HEK293T (cell line): Measurements from ENCODE around the gene PEAK3.
A peak's percentile ranks its signal among the peaks of the same experiment; 100 is the strongest.
"Not testable (repeated sequence)": the region's sequence is repeated elsewhere in the genome, so short reads cannot be mapped to it uniquely, and the experiment has no call there.

ENCODE experiments used
- CTCF ChIA-PET: fragments of 350-600 bp; formaldehyde crosslinking; extraction: SDS; loops from one replicate; lab custom pipeline; 2021; ENCODE audit warnings: antibody characterized with exemption, inconsistent platforms; lab: Yijun Ruan, JAX
- POLR2A ChIA-PET: fragments of 350-600 bp; formaldehyde crosslinking; extraction: SDS; loops from one replicate; lab custom pipeline; 2020; ENCODE audit warnings: antibody characterized with exemption, inconsistent platforms; lab: Yijun Ruan, JAX
- DNase-seq: peaks from one replicate; pipeline ENCODE4 v3.0.0; 2012; ENCODE audit warnings: mixed read lengths; ENCODE audit errors: extremely low spot score
- ARNT ChIP-seq: fragments of 450-650 bp; IDR thresholded peaks from 2 replicates; pipeline ENCODE4 v1.6.1; 2017; ENCODE audit warnings: mild to moderate bottlenecking
- BHLHE40 ChIP-seq: fragments of 450-650 bp; IDR thresholded peaks from 2 replicates; pipeline ENCODE4 v1.6.1; 2016; ENCODE audit warnings: mild to moderate bottlenecking, moderate library complexity, borderline replicate concordance
- CTBP1 ChIP-seq: fragments of 450-650 bp; IDR thresholded peaks from 2 replicates; pipeline ENCODE4 v1.6.1; 2016; ENCODE audit warnings: borderline replicate concordance
- ELF4 ChIP-seq: fragments of 450-650 bp; IDR thresholded peaks from 2 replicates; pipeline ENCODE4 v1.6.1; 2017; ENCODE audit warnings: antibody characterized with exemption
- FOXA1 ChIP-seq: fragments of 450-650 bp; IDR thresholded peaks from 2 replicates; pipeline ENCODE4 v1.6.1; 2016; ENCODE audit warnings: mild to moderate bottlenecking
- FOXK2 ChIP-seq: fragments of 450-650 bp; IDR thresholded peaks from 2 replicates; pipeline ENCODE4 v1.6.1; 2016; ENCODE audit warnings: mild to moderate bottlenecking
- FOXM1 ChIP-seq: fragments of 450-650 bp; IDR thresholded peaks from 2 replicates; pipeline ENCODE4 v1.6.1; 2017; ENCODE audit warnings: mild to moderate bottlenecking, borderline replicate concordance
- HDGF ChIP-seq: fragments of 450-650 bp; IDR thresholded peaks from 2 replicates; pipeline ENCODE4 v1.6.1; 2017; ENCODE audit warnings: antibody characterized with exemption, borderline replicate concordance
- L3MBTL2 ChIP-seq: fragments of 450-650 bp; conservative IDR thresholded peaks from 2 replicates; pipeline ENCODE4 v1.6.1; 2016; ENCODE audit warnings: mild to moderate bottlenecking
- LEF1 ChIP-seq: fragments of 450-650 bp; IDR thresholded peaks from 2 replicates; pipeline ENCODE4 v1.6.1; 2017; ENCODE audit warnings: mild to moderate bottlenecking, borderline replicate concordance
- NFRKB ChIP-seq: fragments of 450-650 bp; IDR thresholded peaks from 2 replicates; pipeline ENCODE4 v1.6.1; 2016; ENCODE audit warnings: mild to moderate bottlenecking, moderate library complexity
- SP1 ChIP-seq: fragments of 450-650 bp; IDR thresholded peaks from 2 replicates; pipeline ENCODE4 v1.6.1; 2017
- SUZ12 ChIP-seq: fragments of 450-650 bp; IDR thresholded peaks from 2 replicates; pipeline ENCODE4 v1.6.1; 2016; ENCODE audit warnings: mild to moderate bottlenecking
- TARDBP ChIP-seq: fragments of 450-650 bp; IDR thresholded peaks from 2 replicates; pipeline ENCODE4 v1.6.1; 2016
- ZNF384 ChIP-seq: fragments of 450-650 bp; IDR thresholded peaks from 2 replicates; pipeline ENCODE4 v1.6.1; 2016
- TF ChIP-seq, protein P1 (sequence below): fragments of 450-650 bp; IDR thresholded peaks from 2 replicates; pipeline ENCODE4 v1.6.1; 2016

The PEAK3 gene

DNA sequence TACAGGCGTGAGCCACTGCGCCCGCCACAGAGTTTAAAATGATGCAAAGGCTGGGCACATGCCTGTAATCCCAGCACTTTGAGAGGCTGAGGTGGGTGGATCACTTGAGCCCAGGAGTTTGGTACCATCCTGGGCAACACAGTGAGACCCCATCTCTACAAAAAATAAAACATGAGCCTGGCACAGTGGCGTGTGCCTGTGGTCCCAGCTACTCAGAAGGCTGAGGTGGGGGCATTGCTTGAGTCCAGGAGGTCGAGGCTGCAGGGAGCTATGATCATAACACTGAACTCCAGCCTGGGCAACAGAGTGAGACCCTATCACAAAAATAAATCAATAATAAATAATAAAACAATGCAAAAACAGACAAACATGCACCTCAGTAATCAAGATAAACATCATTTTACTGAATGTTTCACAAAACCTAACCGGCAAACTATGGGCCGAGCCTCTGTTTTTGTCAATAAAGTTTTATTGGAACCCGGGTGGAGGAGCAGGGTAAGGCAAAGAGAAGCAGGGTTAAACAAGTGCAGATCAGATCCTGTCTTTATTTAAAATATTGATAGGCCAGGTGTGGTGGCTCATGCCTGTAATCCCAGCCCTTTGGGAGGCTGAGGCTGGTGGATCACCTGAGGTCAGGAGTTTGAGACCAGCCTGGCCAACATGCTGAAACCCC lies 2.0 kb upstream of the PEAK3 start:
- ChIA-PET CTCF (no interaction called here), POLR2A (no interaction called here)
- peak; percentile 77 for TF ChIP-seq ZNF384
- no peak for TF ChIP-seq CTBP1
- no peak for TF ChIP-seq L3MBTL2
- TF ChIP-seq, protein P1, sequence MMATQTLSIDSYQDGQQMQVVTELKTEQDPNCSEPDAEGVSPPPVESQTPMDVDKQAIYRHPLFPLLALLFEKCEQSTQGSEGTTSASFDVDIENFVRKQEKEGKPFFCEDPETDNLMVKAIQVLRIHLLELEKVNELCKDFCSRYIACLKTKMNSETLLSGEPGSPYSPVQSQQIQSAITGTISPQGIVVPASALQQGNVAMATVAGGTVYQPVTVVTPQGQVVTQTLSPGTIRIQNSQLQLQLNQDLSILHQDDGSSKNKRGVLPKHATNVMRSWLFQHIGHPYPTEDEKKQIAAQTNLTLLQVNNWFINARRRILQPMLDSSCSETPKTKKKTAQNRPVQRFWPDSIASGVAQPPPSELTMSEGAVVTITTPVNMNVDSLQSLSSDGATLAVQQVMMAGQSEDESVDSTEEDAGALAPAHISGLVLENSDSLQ = no peak
- no peak for TF ChIP-seq BHLHE40
- no peak for TF ChIP-seq FOXA1
- no peak for DNase-seq

DNA sequence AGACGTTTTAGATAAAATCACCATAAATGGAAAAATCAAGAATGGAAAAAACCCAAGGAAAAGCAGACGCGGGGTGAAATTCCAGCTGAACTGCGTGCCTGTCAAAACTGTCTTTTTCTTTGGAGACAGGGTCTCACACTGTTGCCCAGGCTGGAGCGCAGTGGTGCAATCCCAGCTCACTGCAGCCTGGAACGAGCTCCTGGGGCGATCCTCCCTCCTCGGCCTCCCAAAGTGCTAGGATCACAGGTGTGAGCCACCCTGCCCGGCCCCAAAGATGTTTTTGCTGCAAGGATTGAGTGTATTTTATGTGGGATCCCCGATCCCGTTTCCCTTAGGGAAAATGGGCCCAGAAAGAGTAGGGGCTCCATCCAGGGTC lies 875 bp upstream of the PEAK3 start:
- ChIA-PET POLR2A (no interaction called here), CTCF (no interaction called here)
- no peak for TF ChIP-seq L3MBTL2
- TF ChIP-seq NFRKB = no peak
- TF ChIP-seq ZNF384 = no peak
- no peak for TF ChIP-seq FOXK2
- TF ChIP-seq ARNT = no peak
- no peak for TF ChIP-seq BHLHE40
- no peak for TF ChIP-seq FOXA1
- TF ChIP-seq ELF4 = no peak
- TF ChIP-seq SUZ12 = no peak
- no peak for DNase-seq

DNA sequence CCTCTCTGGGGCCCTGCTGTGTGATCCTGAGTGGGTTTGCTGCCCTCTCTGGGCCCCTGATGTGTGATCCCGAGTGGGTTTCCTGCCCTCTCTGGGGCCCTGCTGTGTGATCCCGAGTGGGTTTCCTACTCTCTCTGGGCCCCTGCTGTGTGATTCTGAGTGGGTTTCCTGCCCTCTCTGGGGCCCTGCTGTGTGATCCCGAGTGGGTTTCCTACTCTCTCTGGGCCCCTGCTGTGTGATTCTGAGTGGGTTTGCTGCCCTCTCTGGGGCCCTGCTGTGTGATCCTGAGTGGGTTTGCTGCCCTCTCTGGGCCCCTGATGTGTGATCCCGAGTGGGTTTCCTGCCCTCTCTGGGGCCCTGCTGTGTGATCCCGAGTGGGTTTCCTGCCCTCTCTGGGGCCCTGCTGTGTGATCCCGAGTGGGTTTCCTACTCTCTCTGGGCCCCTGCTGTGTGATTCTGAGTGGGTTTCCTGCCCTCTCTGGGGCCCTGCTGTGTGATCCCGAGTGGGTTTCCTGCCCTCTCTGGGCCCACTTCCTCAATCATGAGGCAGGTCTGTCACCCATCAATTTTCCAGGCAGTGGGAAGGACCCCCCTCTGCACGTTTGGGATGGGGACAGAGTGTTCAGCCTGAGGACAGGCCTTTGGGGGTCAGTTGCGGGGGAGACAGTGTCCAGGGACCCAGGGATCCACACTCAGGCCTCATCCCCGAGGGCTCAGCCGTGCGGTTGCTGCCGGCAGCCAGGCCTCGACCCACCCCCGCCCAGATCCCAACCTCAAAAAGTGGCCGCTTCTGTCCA lies 512 bp downstream of the PEAK3 start:
- CTCF ChIA-PET, DNase-seq, POLR2A ChIA-PET: not testable (repeated sequence)

DNA sequence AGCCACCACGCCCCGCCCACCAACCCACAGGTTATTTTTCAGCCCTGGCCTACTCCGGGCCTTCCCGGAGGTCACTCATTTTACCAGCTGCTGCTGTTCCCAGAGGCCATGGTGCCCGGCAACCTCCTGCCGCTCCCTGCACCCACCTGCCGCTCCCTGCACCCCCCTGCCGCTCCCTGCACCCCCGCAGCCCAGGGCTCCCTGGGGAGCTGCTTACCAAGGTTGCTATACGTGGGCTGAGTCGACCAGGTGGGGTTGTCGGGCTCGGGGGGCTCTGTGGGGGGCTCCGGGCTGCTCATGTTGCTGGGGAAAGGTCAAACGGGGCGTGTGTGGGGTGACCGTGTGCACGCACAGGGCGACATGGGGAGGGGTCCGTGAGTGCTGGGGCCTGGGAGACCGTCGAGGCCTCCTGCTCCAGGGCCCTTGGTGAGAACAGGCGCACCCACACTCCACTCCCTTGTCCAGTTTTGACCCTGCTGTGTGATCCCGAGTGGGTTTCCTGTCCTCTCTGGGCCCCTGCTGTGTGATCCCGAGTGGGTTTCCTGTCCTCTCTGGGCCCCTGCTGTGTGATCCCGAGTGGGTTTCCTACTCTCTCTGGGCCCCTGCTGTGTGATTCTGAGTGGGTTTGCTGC lies 1.2 kb downstream of the PEAK3 start:
- ChIA-PET POLR2A (interaction anchor here (1.0 kb wide), 1 partner anchor 195 kb away, joined by 3 read pairs; the partner anchor contains the start of gene GADD45B), CTCF (no interaction called here)
- DNase-seq = no peak
- TF ChIP-seq HDGF (no peak), LEF1 (no peak), L3MBTL2 (no peak), TARDBP (no peak), FOXM1 (no peak), SP1 (no peak), NFRKB (no peak)

DNA sequence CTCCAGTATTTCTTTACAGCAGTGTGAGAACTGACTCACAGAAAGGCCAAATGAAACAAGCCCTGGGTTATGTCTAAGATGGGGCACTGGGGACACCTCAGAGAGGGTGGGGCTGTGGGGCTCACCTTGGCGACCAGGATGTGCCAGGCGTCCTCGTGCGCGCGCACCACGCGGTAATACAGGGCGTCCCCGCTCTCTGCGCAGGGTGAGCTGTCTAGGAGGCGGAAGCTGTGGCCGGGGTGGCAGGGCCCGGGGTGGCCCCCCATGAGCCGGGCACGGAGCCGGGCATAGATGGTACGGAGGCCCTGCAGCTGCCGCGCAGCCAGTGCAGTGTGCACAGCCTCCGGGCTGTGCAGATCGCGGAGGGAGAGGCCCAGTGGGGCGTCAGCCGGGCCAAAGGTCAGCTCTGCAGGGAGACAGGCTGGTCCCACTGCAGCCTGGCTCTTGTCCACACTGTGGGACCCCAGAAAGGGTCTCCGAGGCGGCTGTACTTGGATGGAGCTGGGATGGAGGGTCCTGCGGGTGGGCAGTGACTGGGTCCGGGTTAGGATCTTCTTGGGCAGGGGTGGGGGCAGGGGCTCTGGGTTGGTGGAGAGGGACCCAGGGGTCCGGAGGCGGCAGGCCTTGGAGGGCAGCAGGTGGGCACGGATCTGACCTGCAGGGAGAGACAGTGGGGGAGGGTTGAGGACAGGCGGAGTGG lies 3.4 kb downstream of the PEAK3 start:
- CTCF ChIA-PET = no interaction called here
- no peak for DNase-seq
- POLR2A ChIA-PET = no interaction called here
- TF ChIP-seq FOXA1 (no peak), LEF1 (no peak), CTBP1 (no peak), TARDBP (no peak), ZNF384 (no peak), L3MBTL2 (no peak)

DNA sequence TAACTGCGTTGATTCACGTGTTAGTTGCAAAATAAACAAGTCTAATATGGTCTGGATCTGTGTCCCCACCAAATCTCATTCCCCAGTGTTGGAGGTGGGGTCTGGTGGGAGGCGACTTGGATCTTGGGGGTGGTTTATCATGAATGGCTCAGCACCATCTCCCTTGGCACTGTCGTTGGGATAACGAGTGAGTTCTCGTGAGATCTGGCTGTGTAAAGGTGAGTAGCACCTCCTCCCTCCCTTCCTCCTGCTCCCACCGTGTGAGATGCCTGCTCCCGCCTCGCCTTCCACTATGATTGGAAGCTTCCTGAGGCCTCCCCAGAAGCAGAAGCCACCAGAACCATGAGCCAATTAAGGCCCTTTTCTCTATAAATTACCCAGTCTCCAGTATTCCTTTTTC lies 4.8 kb downstream of the PEAK3 start:
- ChIA-PET POLR2A (no interaction called here), CTCF (no interaction called here)

More for the DNA sequence above, 4.8 kb downstream of the PEAK3 start:
- TF ChIP-seq CTBP1 = no peak
- TF ChIP-seq LEF1 = no peak
- TF ChIP-seq, protein P1 = no peak
- no peak for TF ChIP-seq ARNT
- TF ChIP-seq FOXA1 = no peak
- no peak for TF ChIP-seq HDGF
- no peak for TF ChIP-seq L3MBTL2
- TF ChIP-seq TARDBP = no peak
- no peak for DNase-seq
